Dermis microvascular lymphatic vessel endothelial cell (primary cell): ENCODE measurements around the gene ICAM5. TPM values are rescaled to one million over a fixed set of nuclear protein-coding genes. Genes with fewer than 3 reads are reported as not detected.
A peak's percentile ranks its signal among the peaks of the same experiment; 100 is the strongest.
"Not testable (repeated sequence)": the region's sequence is repeated elsewhere in the genome, so short reads cannot be mapped to it uniquely, and the experiment has no call there.

Experiments
- DNase-seq, 2 donors: peaks; one replicate each; pipeline versions ENCODE4 v3.0.0 to v3.0.0-alpha.2; 2010; ENCODE audit warnings: low read depth in 2 of 2
- total RNA-seq: library from RNA; depleted of rRNA; stranded (reverse); fragments of >200 nt; gene quantifications from 2 replicates; pipeline ENCODE4 v1.2.1, GENCODE V29; 2014

Gene ICAM5, protein sequence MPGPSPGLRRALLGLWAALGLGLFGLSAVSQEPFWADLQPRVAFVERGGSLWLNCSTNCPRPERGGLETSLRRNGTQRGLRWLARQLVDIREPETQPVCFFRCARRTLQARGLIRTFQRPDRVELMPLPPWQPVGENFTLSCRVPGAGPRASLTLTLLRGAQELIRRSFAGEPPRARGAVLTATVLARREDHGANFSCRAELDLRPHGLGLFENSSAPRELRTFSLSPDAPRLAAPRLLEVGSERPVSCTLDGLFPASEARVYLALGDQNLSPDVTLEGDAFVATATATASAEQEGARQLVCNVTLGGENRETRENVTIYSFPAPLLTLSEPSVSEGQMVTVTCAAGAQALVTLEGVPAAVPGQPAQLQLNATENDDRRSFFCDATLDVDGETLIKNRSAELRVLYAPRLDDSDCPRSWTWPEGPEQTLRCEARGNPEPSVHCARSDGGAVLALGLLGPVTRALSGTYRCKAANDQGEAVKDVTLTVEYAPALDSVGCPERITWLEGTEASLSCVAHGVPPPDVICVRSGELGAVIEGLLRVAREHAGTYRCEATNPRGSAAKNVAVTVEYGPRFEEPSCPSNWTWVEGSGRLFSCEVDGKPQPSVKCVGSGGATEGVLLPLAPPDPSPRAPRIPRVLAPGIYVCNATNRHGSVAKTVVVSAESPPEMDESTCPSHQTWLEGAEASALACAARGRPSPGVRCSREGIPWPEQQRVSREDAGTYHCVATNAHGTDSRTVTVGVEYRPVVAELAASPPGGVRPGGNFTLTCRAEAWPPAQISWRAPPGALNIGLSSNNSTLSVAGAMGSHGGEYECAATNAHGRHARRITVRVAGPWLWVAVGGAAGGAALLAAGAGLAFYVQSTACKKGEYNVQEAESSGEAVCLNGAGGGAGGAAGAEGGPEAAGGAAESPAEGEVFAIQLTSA
- total RNA-seq, result under 0.01 TPM in 1 of 2 replicates, not detected in the other

DNA sequence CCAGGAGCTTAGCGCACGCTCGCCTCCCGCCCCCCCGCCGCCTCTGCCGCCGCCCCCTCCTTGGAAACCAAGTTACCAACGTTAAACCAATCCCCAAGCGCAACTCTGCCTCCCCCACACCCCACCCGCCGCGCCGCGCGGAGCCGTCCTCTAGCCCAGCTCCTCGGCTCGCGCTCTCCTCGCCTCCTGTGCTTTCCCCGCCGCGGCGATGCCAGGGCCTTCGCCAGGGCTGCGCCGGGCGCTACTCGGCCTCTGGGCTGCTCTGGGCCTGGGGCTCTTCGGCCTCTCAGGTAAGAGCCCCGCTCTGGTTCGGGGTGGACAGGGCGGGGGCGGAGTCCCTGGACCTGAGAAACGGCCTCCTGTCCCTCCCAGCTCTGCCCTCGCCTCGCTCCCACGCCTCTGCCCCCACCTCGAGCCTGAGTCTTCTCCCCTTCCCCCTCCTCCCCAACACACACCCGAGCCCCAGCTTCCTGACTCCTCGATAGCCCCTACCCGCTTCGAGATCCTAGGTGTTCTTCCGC is at the start of gene ICAM5:
Gene ICAM5 (plus strand): TSS at position 117 of the 521 bp plus-strand sequence. CDS start 92 bp downstream, at position 209.
- no peak for DNase-seq

GRCh38 chr19:10241826-10242449 is 47.8 kb upstream of the ICAM5 start:
- DNase-seq, result not testable (repeated sequence)

DNA sequence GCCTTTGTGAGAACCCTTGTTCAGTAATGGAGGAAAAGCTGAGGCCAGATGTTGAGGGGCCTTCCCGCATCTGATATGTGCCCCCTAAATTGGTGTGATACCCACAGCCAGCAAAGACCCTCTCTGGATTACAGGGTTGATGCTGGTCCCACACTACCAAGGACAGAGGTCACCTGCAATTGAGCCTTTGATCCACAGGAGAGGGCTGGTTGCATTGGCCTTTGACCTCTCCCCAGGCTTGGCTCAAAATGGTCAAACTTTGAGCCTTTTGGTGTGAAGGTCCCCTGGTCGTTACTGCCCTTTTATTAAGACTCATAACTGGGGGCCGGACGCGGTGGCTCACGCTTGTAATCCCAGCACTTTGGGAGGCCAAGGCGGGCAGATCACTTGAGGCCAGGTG is 46.1 kb upstream of the ICAM5 start:
- DNase-seq, result no peak

GRCh38 chr19:10245189-10245939 is 44.4 kb upstream of the ICAM5 start:
- no peak for DNase-seq

DNA sequence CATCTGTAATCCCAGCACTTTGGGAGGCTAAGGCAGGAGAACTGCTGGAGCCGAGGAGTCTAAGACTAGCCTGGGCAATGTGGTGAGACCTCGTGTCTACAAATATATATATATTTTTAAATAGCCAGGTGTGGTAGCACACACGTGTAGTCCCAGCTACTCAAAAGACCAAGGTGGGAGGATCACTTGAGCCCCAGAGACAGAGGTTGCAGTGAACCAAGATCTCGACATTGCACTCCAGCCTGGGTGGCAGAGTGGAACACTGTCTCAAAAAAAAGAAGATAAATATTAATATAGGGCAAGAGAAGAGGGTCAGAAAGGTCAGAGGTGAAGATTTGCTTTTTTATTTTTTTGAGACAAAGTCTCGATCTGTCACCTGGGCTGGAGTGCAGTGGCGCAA is 43.2 kb upstream of the ICAM5 start:
- DNase-seq, result no peak

GRCh38 chr19:10251792-10252694 is 37.7 kb upstream of the ICAM5 start, which contains the start of gene MRPL4:
Gene MRPL4, plus strand, starts transcription at chr19:10252214. Its CDS starts 40 bp downstream, at chr19:10252254.
- DNase-seq, result peak; percentile 97 to 99

GRCh38 chr19:10252707-10253106 is 37.0 kb upstream of the ICAM5 start:
- DNase-seq, result no peak

DNA sequence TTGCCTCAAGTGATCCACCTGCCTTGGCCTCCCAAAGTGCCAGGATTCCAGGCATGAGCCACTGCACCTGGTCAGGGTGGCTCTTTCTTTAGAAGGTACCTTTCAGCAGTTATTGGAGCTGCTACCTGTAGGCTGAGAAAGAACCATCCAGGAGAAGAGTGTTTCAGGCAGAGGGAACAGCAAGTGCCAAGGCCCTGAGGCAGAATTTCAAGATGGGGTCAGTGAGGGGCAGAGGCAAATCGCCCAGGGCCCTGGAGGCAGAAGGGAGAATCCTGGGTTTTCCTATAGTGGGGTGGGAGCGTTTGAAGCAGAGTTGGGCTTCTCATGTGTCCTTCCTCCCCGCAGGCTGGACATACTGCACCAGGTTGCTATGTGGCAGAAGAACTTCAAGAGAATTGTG is 35.5 kb upstream of the ICAM5 start:
- no peak for DNase-seq

- no peak for DNase-seq
These were observed 34.4 kb upstream of the ICAM5 start for GRCh38 chr19:10255358-10255757.

DNA sequence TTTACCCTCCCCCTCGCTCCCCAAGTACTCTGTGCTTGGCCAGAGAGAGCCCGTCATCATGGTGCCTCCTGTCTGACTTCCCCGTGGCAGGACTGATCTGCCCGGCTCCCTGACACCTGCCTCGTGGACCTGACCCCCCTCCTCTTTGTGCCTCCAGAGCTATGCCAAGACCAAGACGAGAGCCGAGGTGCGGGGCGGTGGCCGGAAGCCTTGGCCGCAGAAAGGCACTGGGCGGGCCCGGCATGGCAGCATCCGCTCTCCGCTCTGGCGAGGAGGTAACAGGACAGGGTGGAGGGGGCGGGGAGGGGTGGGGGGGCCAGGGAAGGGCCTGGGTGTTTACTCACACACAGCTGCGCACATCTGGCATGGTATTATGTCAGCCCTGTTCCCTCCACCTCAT is 33.2 kb upstream of the ICAM5 start:
- DNase-seq, result no peak

DNA sequence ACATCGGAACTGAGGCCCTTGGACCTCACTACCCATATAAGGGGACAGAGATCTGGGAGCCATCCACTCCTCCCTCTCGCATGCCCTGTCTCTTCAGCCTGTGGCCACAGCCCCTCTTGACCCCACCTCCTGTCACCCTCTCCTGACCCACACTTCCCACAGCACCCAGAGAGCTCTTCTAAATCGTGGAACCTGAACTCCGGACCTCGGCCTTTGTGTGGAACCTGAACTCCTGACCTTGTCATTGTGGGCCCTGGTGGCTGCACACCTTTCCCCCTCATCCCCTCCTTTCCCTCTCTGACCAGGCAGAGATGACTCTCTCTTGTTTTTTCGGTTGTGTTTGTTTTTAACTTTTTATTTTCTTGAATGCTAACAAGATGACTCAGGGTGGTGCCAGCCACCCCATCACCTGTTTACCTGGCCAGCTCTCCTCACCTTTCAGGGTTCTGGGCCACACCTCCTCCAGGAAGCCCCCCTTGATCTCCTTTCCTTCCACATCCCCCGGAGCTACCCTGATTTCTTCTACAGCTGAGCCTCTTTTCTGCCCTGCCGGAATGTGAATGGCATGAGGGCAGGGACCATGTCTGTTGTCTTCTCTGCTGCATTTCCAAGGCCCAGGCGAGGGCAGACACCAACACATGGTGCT is 32.7 kb upstream of the ICAM5 start:
- no peak for DNase-seq

DNA sequence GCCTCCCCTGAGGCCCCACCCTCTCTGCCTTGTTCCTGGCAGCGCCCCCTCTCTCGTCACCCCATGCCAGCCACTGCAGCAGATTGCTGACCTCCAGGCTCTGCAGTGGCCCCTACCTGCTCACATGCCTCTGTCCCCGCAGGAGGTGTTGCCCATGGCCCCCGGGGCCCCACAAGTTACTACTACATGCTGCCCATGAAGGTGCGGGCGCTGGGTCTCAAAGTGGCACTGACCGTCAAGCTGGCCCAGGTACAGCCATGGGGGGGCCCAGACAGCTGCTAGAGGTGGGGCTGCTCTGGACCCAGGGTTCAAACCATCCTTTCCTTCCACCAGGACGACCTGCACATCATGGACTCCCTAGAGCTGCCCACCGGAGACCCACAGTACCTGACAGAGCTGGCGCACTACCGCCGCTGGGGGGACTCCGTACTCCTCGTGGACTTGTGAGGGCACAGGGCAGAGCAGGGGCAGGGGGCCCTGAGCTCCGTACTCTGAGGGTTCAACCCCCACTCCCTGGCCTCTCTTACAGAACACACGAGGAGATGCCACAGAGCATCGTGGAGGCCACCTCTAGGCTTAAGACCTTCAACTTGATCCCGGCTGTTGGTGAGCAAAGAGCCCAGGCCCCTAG is 31.6 kb upstream of the ICAM5 start:
- DNase-seq, result no peak

- peak; percentile 82 to 87 for DNase-seq
These were observed 30.4 kb upstream of the ICAM5 start for GRCh38 chr19:10259162-10259905.

- no peak for DNase-seq
These were observed 29.6 kb upstream of the ICAM5 start for GRCh38 chr19:10260141-10260584.

DNA sequence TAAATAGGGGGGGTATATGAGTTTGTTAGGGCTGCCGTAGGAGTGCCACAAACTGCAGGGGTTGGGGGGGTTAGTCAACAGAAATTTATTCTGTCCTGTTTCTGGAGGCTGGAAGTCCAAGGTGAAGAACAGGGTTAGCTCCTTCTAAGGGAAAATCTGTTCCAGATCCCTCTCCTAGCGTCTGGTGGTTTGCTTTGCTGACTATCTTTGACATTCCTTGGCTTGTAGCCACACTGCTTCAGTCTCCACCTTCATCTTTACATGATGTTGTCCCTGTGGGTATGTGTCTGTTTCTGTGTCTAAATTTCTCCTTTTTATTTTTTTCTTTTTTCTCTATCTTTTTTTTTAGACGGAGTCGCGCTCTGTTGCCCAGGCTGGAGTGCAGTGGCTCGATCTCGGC is 27.0 kb upstream of the ICAM5 start:
- DNase-seq, result no peak

DNA sequence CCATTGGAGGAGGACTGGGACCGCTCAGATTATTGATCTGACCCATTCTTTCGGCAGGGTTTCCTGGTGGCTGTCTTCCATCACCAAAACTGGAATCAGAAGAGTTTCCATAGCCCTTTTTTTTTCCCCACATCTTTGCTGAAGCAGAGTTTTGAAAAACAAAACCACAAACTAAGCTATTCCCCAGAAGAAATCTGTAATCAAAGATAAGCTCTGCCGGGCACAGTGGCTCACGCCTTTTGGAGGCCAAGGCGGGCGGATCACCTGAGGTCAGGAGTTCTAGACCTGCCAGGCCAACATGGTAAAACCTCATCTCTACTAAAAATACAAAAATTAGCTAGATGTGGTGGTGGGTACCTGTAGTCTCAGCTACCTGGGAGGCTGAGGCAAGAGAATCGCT is 23.0 kb upstream of the ICAM5 start:
- no peak for DNase-seq

DNA sequence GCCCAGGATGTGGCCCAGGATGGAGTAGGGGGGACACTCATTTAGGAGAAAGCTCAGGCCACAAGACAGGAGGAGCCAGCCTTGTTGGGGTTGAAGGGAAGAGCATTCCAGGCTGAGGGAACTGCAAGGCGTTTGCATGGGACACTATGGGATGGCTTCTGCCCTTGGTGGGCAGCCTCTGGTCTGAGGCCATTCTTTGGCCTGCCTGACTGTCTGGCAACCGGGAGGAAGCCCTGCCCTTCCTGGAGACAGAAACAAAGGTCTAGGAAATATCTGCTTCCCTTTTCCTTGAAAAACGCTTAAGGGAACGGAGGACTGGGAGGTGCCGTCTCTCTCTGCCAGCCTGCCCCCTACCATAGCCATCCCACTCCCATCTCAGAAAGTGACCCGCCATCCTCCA is 21.7 kb upstream of the ICAM5 start:
- peak in 1 of 2 donors; percentile 37 for DNase-seq
